GM06990 (cell line): ENCODE results near the gene GAL3ST1.

Experiments
- DNase-seq: peaks from one replicate; pipeline ENCODE4 v3.0.0-alpha.2; 2011; ENCODE audit not compliant: insufficient read length; ENCODE audit errors: extremely low read depth
- H3K27me3 ChIP-seq: replicated peaks from 2 replicates; pipeline ENCODE4 v1.6.0; 2011; ENCODE audit warnings: low read length; ENCODE audit not compliant: control insufficient read depth, insufficient read depth
- H3K36me3 ChIP-seq: 2 replicates; pipeline ENCODE4 v1.5.1; 2011; ENCODE audit warnings: low read length; ENCODE audit not compliant: control insufficient read depth, insufficient read depth
- H3K4me3 ChIP-seq: replicated peaks from 2 replicates; pipeline ENCODE4 v1.5.1; 2011; ENCODE audit warnings: low read depth, mild to moderate bottlenecking, control low read depth, low read length
- CTCF ChIP-seq: IDR thresholded peaks from 2 replicates; pipeline ENCODE4 v1.5.1; 2011; ENCODE audit warnings: low read length, control low read depth, mild to moderate bottlenecking, inconsistent platforms; ENCODE audit not compliant: insufficient read depth, poor library complexity, severe bottlenecking

Gene GAL3ST1

GRCh38 chr22:30535182-30535581 is 39.3 kb downstream of the GAL3ST1 start:
- no peak for DNase-seq
- Histone ChIP-seq H3K4me3 (no peak overlapping the region), H3K27me3 (no peaks in the 10 kb centered on the region), H3K36me3 (no peaks in the 10 kb centered on the region)
- TF ChIP-seq CTCF, result no peak

GRCh38 chr22:30531651-30532608 is 42.5 kb downstream of the GAL3ST1 start:
- no peaks in the 10 kb centered on the region for H3K36me3 ChIP-seq
- no peaks in the 10 kb centered on the region for H3K27me3 ChIP-seq
- DNase-seq, result no peak
- no peak overlapping the region for H3K4me3 ChIP-seq
- TF ChIP-seq CTCF, result no peak

- no peak for DNase-seq
- H3K4me3 ChIP-seq, result no peak overlapping the region
- no peaks in the 10 kb centered on the region for H3K27me3 ChIP-seq
- H3K36me3 ChIP-seq, result no peaks in the 10 kb centered on the region
- TF ChIP-seq CTCF, result no peak
Observed at GRCh38 chr22:30526656-30527055, 47.8 kb downstream of the GAL3ST1 start.

- Histone ChIP-seq H3K4me3 (no peak overlapping the region), H3K27me3 (no peaks in the 10 kb centered on the region), H3K36me3 (no peaks in the 10 kb centered on the region)
- TF ChIP-seq CTCF, result no peak
- DNase-seq, result no peak
Observed at GRCh38 chr22:30523646-30524489, 50.6 kb downstream of the GAL3ST1 start.

- no peak overlapping the region for H3K4me3 ChIP-seq
- TF ChIP-seq CTCF, result no peak
- no peaks in the 10 kb centered on the region for H3K36me3 ChIP-seq
- no peak for DNase-seq
- no peaks in the 10 kb centered on the region for H3K27me3 ChIP-seq
Observed at GRCh38 chr22:30521368-30522156, 52.9 kb downstream of the GAL3ST1 start.
